T follicular helper cell (primary cell): ENCODE measurements around the gene PCBP3.
"Not testable (repeated sequence)": the region's sequence is repeated elsewhere in the genome, so short reads cannot be mapped to it uniquely, and the experiment has no call there.

ENCODE experiments used
- DNase-seq: peaks from one replicate; pipeline ENCODE4 v3.0.0-alpha.2; 2020; ENCODE audit warnings: low read depth

The PCBP3 gene

GRCh38 chr21:45635271-45636151, 8.0 kb upstream of the PCBP3 start:
- no peak for DNase-seq

GRCh38 chr21:45636459-45636858, 7.1 kb upstream of the PCBP3 start:
- no peak for DNase-seq

DNA sequence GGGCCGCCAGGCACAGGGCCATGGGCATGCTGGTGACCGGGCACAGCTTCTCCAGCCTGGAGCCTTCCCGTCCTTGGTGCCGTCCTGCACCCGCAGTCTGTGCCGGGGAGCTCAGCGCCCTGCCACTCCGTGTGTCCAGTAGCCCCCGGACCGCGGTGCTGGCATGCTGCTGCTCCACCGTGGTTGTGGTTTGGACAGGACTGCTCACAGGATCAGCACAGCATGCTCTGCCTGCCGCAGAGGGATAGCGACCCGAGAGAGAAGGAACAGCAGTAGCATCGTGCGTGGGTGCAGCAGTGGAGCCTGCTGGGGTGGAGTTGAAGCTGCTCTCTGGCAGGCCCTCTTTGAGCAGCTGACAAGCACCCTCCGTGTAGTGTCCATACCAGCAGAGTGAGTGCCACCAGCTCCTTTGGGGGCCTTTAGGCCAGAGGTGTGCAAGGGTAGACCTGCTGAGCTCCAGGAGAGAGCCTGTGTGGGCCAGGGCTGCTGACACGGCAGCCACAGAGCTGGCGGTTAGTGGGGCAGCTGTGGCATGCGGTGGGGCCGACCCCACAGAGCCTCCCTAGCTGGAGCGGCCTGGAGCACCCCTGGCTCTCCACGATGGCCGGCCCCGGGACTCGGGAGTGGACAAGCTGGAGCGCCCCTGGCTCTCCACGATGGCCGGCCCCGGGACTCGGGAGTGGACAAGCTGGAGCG, 6.4 kb upstream of the PCBP3 start:
- no peak for DNase-seq

DNA sequence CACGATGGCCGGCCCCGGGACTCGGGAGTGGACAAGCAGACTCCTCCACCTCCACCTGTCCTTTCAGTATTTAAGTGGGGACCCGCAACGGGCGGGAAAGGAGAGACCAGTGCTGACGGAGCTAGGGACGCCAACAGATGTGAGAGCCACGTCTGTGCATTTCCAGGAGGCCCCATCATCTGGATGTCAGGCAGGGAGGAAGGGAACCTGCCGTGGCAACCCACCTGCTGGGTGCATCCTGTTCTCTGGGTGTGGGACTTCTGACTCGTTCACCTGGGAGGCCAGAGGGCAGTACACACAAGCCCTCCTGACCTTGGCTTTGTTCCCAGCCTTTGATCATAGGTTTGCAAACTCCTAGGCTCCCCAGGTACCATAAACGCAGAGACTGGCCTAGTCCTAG, 5.6 kb upstream of the PCBP3 start:
- no peak for DNase-seq

DNA sequence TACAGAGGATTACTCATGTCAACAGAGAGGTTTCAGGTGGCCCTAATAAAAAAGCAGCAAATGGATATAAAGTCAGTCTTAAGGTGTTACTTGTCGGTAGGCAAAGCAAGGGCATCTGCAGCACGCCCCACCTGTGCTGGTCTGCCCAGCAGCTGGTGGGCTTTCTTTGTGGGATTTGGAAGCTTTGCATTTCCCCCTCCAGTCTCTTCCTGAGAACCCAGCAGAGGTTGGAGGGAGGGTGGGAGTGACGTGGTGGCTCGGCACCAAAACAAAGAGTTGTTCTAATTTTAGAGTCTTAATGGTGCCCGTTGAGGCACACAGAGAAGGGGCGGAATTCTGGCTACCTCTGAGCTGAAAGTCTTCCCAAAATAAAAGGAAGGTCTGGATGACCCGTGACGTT, 4.8 kb upstream of the PCBP3 start:
- no peak for DNase-seq

- no peak for DNase-seq
Measured at GRCh38 chr21:45639206-45640000, 4.1 kb upstream of the PCBP3 start.

DNA sequence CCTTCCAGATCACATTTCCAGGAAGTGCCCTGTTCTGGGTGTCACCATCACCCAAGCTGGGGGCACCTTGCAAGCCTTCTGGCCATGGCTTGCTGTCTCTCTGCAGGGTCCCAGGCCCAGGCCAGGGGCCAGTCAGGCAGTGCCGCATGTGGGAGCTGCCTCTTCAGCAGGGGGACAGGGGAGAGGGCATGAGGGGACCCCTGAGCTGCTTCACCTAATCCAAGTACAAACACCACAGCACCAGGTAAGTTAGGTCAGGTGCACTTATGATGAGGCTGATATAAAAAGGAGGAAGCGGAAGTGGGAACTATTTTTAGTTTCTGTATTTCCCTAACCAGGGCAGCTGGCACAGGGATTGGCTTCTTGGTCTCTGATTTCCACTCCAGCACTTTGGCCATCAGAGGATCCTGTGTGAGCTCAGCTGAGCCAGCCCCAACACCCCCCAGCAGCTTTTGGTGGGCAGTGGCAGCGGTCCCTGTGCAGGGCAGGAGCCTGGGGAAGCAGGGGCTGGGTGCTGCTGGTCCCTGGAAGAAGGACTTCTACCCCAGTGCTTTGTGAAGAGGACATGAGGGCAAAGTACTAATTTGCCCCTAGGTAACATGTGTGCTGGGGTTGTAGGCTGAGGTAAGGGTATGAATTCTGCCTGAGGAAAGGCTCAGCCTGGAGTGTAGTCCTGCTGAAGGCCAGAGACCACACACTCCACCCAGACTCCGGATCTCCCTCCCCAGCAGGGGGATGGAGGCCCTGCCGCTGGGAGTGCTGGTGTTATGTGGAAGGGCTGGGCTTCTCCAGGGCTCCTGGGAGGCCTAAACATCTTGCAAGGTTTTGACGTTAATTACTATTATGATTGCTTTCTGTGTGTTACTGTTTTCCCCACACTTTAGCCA, 3.3 kb upstream of the PCBP3 start:
- no peak for DNase-seq

DNA sequence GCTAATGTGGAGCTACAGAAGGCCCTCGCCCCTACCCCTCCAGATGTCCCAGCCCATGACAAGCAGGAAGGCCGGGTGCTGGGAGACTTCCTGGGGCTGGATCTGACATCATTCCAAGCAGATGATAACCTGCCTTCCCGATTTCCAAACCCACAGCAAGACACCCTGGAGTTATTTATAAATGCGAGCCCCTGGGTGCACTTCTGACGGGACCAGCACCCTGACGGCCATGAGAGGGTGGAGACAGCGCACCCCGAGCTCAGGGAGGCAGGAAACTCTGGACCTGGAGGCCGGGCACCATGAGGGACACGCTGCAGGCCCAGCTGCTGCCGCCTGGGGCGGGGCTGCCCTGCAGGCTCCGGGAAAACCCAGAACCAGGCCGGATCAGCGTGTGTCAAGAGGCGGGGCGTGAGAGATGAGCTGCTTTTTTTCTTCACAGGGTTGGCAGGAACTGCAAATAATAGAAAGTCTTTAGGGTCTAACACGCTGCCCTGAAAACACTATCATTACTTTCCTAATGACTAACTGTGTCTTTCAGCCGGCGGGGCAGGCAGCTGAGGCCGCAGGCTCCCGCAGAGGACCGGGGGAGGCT, 2.5 kb upstream of the PCBP3 start:
- DNase-seq, result no peak

DNA sequence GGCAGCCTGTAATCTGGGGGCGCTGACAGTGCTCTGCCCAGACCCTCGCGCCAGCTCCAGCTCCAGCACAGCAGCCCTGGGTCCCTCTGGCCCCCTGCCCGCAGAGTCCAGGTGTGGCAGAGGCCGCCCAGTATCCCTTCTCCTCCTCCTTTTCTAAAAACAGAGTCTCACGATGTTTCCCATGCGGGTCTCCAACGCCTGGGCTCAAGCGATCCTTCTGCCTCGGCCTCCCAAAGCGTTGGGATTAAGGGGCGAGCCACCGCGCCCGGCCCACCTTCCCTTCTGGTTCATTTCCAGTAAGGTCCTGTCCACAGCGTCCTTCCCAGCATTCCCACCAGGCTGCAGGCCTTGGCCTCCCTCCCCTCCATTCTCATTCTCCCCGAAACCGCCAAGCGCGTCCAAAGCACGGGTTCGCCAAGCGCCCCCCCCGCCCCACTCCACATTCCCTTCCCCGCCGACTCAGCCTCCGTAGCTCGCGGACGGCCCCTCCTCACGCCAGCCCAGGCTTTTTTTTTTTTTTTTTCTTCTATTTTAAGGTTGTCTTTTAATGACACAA, 2.0 kb upstream of the PCBP3 start:
- no peak for DNase-seq

DNA sequence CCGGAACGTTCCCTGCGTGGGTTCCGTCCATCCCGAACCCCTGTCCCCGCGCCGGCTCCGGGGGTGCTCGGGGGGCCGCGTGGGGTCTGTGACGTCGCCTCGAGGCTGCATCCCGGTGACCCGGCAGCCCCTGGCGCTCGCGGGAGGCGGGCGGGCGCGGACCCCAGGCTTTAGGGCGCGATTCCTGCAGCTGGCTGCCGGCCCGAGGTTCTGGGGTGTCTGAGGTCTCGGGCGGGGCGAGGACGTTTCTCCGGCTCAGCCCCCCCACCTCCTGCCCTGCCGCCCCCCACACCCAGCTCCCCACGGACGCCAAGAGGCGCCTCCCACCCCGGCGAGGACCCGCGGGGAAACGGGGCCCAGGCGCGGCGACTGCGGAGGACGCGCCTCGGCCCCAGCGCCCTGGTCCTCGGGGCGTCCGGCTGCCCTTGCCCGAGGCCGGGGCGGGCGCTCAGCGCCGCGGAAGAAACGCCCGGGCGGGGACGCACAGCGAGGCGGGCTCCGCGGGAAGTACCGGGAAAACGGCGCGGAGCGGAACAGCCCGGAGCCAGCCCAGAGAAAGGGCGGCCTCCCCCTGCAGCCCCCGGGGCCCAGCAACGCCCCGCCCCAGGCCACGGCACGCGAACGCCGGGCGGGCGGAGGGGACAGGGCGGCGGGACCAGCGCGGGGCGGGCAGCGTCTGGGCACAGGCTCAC, 1.3 kb upstream of the PCBP3 start:
- DNase-seq, result no peak

DNA sequence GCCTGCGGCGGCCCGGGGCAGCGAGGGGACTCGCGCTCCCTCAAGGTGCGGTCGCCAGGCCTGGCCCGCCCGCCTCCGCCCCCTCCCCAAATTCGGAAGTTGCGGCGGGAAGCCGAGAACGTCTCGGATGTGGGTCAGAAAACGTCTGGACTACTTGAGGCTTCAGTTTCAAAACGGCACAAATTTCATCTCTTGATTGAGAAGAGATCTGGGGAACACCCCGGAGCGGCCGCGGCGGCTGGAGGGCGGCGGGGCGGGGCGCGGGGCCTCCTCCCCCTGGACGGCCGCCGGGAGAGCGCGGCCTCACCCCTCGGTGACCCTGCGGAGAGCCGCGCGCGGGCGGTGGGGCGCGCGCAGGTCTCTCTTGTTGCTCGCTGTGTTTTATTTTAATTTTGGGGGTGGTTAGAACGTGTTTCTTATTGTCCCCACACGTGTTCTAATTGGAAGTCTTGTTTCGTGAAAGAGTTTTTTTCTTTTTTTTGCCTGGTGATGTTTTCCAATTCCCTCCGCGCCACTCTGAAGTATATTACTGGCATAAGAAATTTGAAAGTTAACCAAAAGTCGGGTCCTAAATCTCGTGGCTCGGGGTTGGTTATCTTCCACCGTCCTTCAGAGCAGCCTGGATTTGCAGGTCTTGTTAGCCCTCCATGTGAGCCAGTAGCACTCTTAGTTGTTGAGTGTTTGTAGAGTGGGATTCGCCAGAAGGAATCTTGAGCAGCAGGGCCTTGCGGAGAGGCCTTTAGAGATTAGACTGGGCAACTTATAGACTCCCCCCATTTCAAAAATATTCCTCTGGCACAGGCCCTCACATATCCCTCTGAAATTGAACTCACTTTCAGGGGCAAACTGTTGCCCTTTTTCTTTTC, 749 bp downstream of the PCBP3 start:
- DNase-seq, result no peak

DNA sequence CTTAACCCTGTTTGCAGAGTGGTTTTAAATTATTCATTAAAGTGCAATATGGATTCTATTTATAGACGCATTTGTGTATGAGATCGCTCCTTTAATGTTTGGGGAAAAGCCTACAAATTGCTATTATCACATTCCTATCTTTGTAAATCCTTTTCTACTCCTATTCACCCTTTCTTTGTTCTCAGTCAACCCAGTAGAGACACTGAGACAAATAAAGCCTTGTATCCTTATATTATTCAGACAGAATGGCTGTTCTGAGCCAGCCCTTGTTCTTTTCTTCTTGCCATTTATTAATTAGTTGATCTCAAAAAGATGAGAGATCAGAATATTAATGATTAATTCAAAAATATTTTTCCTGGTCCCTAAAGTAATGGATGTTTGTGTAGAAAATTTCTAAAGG, 8.4 kb downstream of the PCBP3 start:
- no peak for DNase-seq

GRCh38 chr21:45655124-45655523, 11.6 kb downstream of the PCBP3 start:
- no peak for DNase-seq

GRCh38 chr21:45656114-45656513, 12.6 kb downstream of the PCBP3 start:
- not testable (repeated sequence) for DNase-seq

DNA sequence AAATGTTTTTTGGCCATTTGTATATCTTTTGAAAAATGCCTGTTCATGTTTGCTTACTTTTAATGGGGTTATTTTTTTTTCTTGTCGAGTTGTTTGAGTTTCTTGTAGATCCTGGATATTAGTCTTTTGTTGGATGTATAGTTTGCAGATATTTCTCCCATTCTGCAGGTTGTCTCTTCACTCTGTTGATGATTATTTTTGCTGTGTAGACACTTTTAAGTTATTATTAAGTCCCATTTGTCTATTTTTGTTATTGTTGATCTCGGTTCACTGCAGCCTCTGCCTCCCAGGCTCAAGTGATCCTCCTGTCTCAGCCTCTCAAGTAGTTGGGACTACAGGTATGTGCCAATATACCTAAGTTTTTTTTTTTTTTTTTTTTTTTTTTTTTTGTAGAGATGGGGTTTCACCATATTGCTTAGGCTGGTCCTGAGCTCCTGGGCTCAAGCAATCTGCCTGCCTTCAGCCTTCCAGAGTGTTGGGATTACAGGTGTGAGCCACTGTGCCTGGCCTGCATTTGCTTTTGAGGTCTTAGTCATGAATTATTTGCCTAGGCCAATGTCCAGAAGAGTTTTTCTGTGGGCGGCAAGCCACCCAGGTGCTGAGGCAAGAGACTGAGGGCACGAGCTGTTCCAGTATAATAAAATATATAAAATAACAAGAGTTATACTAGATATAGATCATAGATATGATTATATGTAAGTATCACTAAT, 18.5 kb downstream of the PCBP3 start:
- not testable (repeated sequence) for DNase-seq

- DNase-seq, result not testable (repeated sequence)
Measured at GRCh38 chr21:45662623-45663245, 19.2 kb downstream of the PCBP3 start.

DNA sequence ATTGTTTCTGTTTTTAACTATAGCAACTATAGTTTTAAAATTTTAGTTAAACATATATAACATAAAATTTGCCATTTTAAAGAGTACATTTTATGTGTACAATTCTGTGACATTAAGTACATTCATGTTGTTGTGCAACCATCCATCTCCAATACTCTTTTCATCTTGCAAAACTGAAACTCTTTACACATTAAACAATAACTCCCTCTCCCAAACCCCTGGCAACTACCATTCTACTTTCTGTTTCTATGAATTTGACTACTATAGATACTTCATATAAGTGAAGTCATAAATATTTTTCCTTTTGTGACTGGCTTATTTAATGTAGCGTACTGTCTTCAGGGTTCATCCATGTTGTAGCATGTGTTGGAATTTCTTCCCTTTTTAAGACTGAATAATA, 25.9 kb downstream of the PCBP3 start:
- DNase-seq, result no peak

- no peak for DNase-seq
Measured at GRCh38 chr21:45670731-45671130, 27.2 kb downstream of the PCBP3 start.
